Liver (tissue), 9 donors: ENCODE data around the gene CACNA1H. TPM values are rescaled to one million over a fixed set of nuclear protein-coding genes. Genes with fewer than 3 reads are reported as not detected.

ENCODE experiments used
- DNase-seq: peaks from one replicate; pipeline ENCODE4 v3.0.0-alpha.2; 2017; ENCODE audit warnings: low spot score
- H3K27ac ChIP-seq, 2 donors: one replicate each; pipeline ENCODE4 v1.7.0; 2013; ENCODE audit warnings: inconsistent platforms in 2 of 2, low read length in 2 of 2, control low read depth in 1 of 2, low read depth in 1 of 2, mild to moderate bottlenecking in 1 of 2
- H3K27me3 ChIP-seq, 4 donors: one replicate each; pipeline versions ENCODE4 v1.6.1 to v1.7.0; 2013; ENCODE audit warnings: low read length in 3 of 4, inconsistent platforms in 1 of 4, mild to moderate bottlenecking in 1 of 4, moderate library complexity in 1 of 4; ENCODE audit not compliant: control insufficient read depth in 4 of 4, insufficient read depth in 4 of 4
- H3K36me3 ChIP-seq, 4 donors: one replicate each; pipeline versions ENCODE4 v1.6.1 to v1.7.0; 2013; ENCODE audit warnings: low read length in 3 of 4, mild to moderate bottlenecking in 3 of 4, low read depth in 1 of 4, moderate library complexity in 1 of 4; ENCODE audit not compliant: control insufficient read depth in 4 of 4, insufficient read depth in 3 of 4
- H3K4me1 ChIP-seq, 4 donors: one replicate each; pipeline versions ENCODE4 v1.6.1 to v1.7.0; 2013; ENCODE audit warnings: low read length in 3 of 4, mild to moderate bottlenecking in 3 of 4, moderate library complexity in 1 of 4; ENCODE audit not compliant: control insufficient read depth in 4 of 4, insufficient read depth in 4 of 4
- H3K4me3 ChIP-seq, 3 donors: one replicate each; pipeline versions ENCODE4 v1.6.1 to v1.7.0; 2013; ENCODE audit warnings: low read length in 3 of 3, control low read depth in 1 of 3, low read depth in 1 of 3, mild to moderate bottlenecking in 1 of 3
- H3K9ac ChIP-seq, 2 donors: one replicate each; pipeline ENCODE4 v1.7.0; 2013; ENCODE audit warnings: low read length in 2 of 2, mild to moderate bottlenecking in 2 of 2, moderate library complexity in 2 of 2, control low read depth in 1 of 2, low read depth in 1 of 2
- H3K9me3 ChIP-seq, 4 donors: one replicate each; pipeline versions ENCODE4 v1.6.1 to v1.7.0; 2013; ENCODE audit warnings: low read length in 3 of 4; ENCODE audit not compliant: control insufficient read depth in 4 of 4
- EGR1 ChIP-seq, 2 donors: IDR thresholded peaks; 2 replicates each; pipeline ENCODE4 v1.6.1; 2016 to 2018; ENCODE audit warnings: antibody characterized with exemption in 2 of 2, low read depth in 2 of 2
- FOXA1 ChIP-seq: IDR thresholded peaks from 2 replicates; pipeline ENCODE4 v1.6.1; 2016; ENCODE audit warnings: antibody characterized with exemption
- FOXA2 ChIP-seq: IDR thresholded peaks from 2 replicates; pipeline ENCODE4 v1.6.1; 2016; ENCODE audit warnings: antibody characterized with exemption
- GABPA ChIP-seq, 2 donors: IDR thresholded peaks in 1 of 2; conservative IDR thresholded peaks in 1 of 2; 2 replicates each; pipeline ENCODE4 v1.6.1; 2016; ENCODE audit warnings: antibody characterized with exemption in 2 of 2, mild to moderate bottlenecking in 1 of 2, moderate library complexity in 1 of 2
- HNF4A ChIP-seq, 2 donors: conservative IDR thresholded peaks; 2 replicates each; pipeline ENCODE4 v1.6.1; 2016; ENCODE audit warnings: antibody characterized with exemption in 2 of 2, mild to moderate bottlenecking in 2 of 2
- HNF4G ChIP-seq: IDR thresholded peaks from 2 replicates; pipeline ENCODE4 v1.6.1; 2016; ENCODE audit warnings: antibody characterized with exemption
- JUND ChIP-seq, 2 donors: IDR thresholded peaks; 2 replicates each; pipeline ENCODE4 v1.6.1; 2016; ENCODE audit warnings: antibody characterized with exemption in 2 of 2
- NR2F2 ChIP-seq: IDR thresholded peaks from 2 replicates; pipeline ENCODE4 v1.6.1; 2016; ENCODE audit warnings: antibody characterized with exemption
- RAD21 ChIP-seq, 2 donors: IDR thresholded peaks; 2 replicates each; pipeline ENCODE4 v1.6.1; 2016; ENCODE audit warnings: antibody characterized with exemption in 2 of 2, mild to moderate bottlenecking in 2 of 2
- RXRA ChIP-seq, 2 donors: IDR thresholded peaks; 2 replicates each; pipeline ENCODE4 v1.6.1; 2017 to 2018; ENCODE audit warnings: antibody characterized with exemption in 2 of 2, mild to moderate bottlenecking in 1 of 2
- SP1 ChIP-seq: IDR thresholded peaks from 2 replicates; pipeline ENCODE4 v1.6.1; 2018; ENCODE audit warnings: antibody characterized with exemption, mild to moderate bottlenecking
- TAF1 ChIP-seq: conservative IDR thresholded peaks from 2 replicates; pipeline ENCODE4 v1.6.1; 2016; ENCODE audit warnings: antibody characterized with exemption, mild to moderate bottlenecking
- WGBS: extraction: QIAGEN DNeasy Blood & Tissue Kit; methylation state at CpG from one replicate; pipeline ENCODE4 v1.1.7; 2013; 5-methylcytosine and 5-hydroxymethylcytosine counted together
- polyA plus RNA-seq, 2 donors: library from polyadenylated mRNA; stranded (reverse) in 1 of 2; unstranded in 1 of 2; fragments of 200-250 nt in 1 of 2; fragments of >200 nt in 1 of 2; fragmentation: Nextera tagmentation in 1 of 2; extraction: Ambion mirVana in 1 of 2; gene quantifications; one replicate each; pipeline versions ENCODE4 v1.2.1 to v1.2.3, GENCODE V29; 2013 to 2015
- total RNA-seq, 2 donors: library from RNA; depleted of rRNA; stranded (reverse); fragments of >200 nt; gene quantifications; one replicate each; pipeline ENCODE4 v1.2.3, GENCODE V29; 2014
- TF ChIP-seq, protein P1 (sequence below): IDR thresholded peaks from 2 replicates; pipeline ENCODE4 v1.6.1; 2016; ENCODE audit warnings: antibody characterized with exemption
- TF ChIP-seq, protein P2 (sequence below): IDR thresholded peaks from 2 replicates; pipeline ENCODE4 v1.6.1; 2016; ENCODE audit warnings: antibody characterized with exemption
- TF ChIP-seq, protein P3 (sequence below): IDR thresholded peaks from 2 replicates; pipeline ENCODE4 v1.6.1; 2016; ENCODE audit warnings: antibody characterized with exemption
- TF ChIP-seq, protein P4 (sequence below): IDR thresholded peaks from 2 replicates; pipeline ENCODE4 v1.6.1; 2016; ENCODE audit warnings: antibody characterized with exemption, mild to moderate bottlenecking
- TF ChIP-seq, protein P5 (sequence below): fragments of 150-350 bp; IDR thresholded peaks from 2 replicates; pipeline ENCODE4 v1.5.1; 2017; ENCODE audit warnings: improper control_type of control experiment, low read depth, low read length; ENCODE audit not compliant: missing input control
- donor health status: healthy.
- donor health status: healthy.
- donor health status: healthy.
- donor health status: healthy.
- donor health status: healthy.

The CACNA1H gene
- total and polyA plus RNA-seq, 4 donors = 0.21 to 8.5 (median 6.1) TPM

DNA sequence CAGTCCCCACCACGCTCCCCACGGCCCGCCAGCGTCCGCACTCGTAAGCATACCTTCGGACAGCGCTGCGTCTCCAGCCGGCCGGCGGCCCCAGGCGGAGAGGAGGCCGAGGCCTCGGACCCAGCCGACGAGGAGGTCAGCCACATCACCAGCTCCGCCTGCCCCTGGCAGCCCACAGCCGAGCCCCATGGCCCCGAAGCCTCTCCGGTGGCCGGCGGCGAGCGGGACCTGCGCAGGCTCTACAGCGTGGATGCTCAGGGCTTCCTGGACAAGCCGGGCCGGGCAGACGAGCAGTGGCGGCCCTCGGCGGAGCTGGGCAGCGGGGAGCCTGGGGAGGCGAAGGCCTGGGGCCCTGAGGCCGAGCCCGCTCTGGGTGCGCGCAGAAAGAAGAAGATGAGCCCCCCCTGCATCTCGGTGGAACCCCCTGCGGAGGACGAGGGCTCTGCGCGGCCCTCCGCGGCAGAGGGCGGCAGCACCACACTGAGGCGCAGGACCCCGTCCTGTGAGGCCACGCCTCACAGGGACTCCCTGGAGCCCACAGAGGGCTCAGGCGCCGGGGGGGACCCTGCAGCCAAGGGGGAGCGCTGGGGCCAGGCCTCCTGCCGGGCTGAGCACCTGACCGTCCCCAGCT lies 67.3 kb downstream of the CACNA1H start:
- Histone ChIP-seq H3K9me3 (no peaks in the 10 kb centered on the region), H3K4me3 (no peak overlapping the region), H3K27me3 (no peaks in the 10 kb centered on the region), H3K9ac (no peak overlapping the region), H3K36me3 (peaks cover 0 to 44% (median 12%) of the 10 kb centered on the region in 4 donors), H3K27ac (no peak overlapping the region), H3K4me1 (peaks cover 0 to 1% (median under 1%) of the 10 kb centered on the region in 4 donors)
- TF ChIP-seq NR2F2 = no peak
- TF ChIP-seq RXRA (IDR thresholded peaks at IDR 0.05) = no peak
- TF ChIP-seq, protein P1, sequence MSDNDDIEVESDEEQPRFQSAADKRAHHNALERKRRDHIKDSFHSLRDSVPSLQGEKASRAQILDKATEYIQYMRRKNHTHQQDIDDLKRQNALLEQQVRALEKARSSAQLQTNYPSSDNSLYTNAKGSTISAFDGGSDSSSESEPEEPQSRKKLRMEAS = no peak
- no peak for TF ChIP-seq HNF4G
- no peak for TF ChIP-seq FOXA2
- TF ChIP-seq, protein P2, sequence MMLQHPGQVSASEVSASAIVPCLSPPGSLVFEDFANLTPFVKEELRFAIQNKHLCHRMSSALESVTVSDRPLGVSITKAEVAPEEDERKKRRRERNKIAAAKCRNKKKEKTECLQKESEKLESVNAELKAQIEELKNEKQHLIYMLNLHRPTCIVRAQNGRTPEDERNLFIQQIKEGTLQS = no peak
- TF ChIP-seq EGR1 (IDR thresholded peaks at IDR 0.05; ENCODE audit: low read depth in 2 of 2) = no peak
- TF ChIP-seq FOXA1 = no peak
- TF ChIP-seq, protein P3, sequence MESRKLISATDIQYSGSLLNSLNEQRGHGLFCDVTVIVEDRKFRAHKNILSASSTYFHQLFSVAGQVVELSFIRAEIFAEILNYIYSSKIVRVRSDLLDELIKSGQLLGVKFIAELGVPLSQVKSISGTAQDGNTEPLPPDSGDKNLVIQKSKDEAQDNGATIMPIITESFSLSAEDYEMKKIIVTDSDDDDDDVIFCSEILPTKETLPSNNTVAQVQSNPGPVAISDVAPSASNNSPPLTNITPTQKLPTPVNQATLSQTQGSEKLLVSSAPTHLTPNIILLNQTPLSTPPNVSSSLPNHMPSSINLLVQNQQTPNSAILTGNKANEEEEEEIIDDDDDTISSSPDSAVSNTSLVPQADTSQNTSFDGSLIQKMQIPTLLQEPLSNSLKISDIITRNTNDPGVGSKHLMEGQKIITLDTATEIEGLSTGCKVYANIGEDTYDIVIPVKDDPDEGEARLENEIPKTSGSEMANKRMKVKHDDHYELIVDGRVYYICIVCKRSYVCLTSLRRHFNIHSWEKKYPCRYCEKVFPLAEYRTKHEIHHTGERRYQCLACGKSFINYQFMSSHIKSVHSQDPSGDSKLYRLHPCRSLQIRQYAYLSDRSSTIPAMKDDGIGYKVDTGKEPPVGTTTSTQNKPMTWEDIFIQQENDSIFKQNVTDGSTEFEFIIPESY = no peak
- TF ChIP-seq JUND (IDR thresholded peaks at IDR 0.05) = no peak
- TF ChIP-seq RAD21 (IDR thresholded peaks at IDR 0.05) = no peak
- DNase-seq = no peak
- WGBS = 95% methylated on average over 55 of the region's 55 CpGs

DNA sequence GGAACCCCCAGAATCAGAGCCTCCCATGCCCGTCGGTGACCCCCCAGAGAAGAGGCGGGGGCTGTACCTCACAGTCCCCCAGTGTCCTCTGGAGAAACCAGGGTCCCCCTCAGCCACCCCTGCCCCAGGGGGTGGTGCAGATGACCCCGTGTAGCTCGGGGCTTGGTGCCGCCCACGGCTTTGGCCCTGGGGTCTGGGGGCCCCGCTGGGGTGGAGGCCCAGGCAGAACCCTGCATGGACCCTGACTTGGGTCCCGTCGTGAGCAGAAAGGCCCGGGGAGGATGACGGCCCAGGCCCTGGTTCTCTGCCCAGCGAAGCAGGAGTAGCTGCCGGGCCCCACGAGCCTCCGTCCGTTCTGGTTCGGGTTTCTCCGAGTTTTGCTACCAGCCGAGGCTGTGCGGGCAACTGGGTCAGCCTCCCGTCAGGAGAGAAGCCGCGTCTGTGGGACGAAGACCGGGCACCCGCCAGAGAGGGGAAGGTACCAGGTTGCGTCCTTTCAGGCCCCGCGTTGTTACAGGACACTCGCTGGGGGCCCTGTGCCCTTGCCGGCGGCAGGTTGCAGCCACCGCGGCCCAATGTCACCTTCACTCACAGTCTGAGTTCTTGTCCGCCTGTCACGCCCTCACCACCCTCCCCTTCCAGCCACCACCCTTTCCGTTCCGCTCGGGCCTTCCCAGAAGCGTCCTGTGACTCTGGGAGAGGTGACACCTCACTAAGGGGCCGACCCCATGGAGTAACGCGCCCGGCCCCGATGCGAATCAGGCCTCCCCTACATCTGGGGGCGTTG lies 68.1 kb downstream of the CACNA1H start:
- Histone ChIP-seq H3K9ac (no peak overlapping the region), H3K27me3 (no peaks in the 10 kb centered on the region), H3K36me3 (peaks cover 0 to 37% (median 8%) of the 10 kb centered on the region in 4 donors), H3K4me3 (no peak overlapping the region), H3K4me1 (peaks cover 0 to 7% (median 2%) of the 10 kb centered on the region in 4 donors), H3K27ac (no peak overlapping the region), H3K9me3 (no peaks in the 10 kb centered on the region)
- no peak for DNase-seq
- no peak for TF ChIP-seq RXRA (IDR thresholded peaks at IDR 0.05)
- no peak for TF ChIP-seq HNF4A (conservative IDR thresholded peaks at IDR 0.05)
- TF ChIP-seq SP1 = no peak
- TF ChIP-seq, protein P2 = no peak
- TF ChIP-seq, protein P4, sequence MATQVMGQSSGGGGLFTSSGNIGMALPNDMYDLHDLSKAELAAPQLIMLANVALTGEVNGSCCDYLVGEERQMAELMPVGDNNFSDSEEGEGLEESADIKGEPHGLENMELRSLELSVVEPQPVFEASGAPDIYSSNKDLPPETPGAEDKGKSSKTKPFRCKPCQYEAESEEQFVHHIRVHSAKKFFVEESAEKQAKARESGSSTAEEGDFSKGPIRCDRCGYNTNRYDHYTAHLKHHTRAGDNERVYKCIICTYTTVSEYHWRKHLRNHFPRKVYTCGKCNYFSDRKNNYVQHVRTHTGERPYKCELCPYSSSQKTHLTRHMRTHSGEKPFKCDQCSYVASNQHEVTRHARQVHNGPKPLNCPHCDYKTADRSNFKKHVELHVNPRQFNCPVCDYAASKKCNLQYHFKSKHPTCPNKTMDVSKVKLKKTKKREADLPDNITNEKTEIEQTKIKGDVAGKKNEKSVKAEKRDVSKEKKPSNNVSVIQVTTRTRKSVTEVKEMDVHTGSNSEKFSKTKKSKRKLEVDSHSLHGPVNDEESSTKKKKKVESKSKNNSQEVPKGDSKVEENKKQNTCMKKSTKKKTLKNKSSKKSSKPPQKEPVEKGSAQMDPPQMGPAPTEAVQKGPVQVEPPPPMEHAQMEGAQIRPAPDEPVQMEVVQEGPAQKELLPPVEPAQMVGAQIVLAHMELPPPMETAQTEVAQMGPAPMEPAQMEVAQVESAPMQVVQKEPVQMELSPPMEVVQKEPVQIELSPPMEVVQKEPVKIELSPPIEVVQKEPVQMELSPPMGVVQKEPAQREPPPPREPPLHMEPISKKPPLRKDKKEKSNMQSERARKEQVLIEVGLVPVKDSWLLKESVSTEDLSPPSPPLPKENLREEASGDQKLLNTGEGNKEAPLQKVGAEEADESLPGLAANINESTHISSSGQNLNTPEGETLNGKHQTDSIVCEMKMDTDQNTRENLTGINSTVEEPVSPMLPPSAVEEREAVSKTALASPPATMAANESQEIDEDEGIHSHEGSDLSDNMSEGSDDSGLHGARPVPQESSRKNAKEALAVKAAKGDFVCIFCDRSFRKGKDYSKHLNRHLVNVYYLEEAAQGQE = no peak
- TF ChIP-seq FOXA1 = no peak
- no peak for TF ChIP-seq HNF4G
- TF ChIP-seq, protein P1 = no peak
- no peak for TF ChIP-seq EGR1 (IDR thresholded peaks at IDR 0.05; ENCODE audit: low read depth in 2 of 2)
- TF ChIP-seq GABPA (IDR thresholded peaks at IDR 0.05 in 1 of 2, conservative IDR thresholded peaks at IDR 0.05 in 1 of 2) = no peak
- TF ChIP-seq, protein P5, sequence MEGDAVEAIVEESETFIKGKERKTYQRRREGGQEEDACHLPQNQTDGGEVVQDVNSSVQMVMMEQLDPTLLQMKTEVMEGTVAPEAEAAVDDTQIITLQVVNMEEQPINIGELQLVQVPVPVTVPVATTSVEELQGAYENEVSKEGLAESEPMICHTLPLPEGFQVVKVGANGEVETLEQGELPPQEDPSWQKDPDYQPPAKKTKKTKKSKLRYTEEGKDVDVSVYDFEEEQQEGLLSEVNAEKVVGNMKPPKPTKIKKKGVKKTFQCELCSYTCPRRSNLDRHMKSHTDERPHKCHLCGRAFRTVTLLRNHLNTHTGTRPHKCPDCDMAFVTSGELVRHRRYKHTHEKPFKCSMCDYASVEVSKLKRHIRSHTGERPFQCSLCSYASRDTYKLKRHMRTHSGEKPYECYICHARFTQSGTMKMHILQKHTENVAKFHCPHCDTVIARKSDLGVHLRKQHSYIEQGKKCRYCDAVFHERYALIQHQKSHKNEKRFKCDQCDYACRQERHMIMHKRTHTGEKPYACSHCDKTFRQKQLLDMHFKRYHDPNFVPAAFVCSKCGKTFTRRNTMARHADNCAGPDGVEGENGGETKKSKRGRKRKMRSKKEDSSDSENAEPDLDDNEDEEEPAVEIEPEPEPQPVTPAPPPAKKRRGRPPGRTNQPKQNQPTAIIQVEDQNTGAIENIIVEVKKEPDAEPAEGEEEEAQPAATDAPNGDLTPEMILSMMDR = no peak
- TF ChIP-seq RAD21 (IDR thresholded peaks at IDR 0.05) = no peak
- TF ChIP-seq FOXA2 = no peak
- TF ChIP-seq JUND (IDR thresholded peaks at IDR 0.05) = no peak
- TF ChIP-seq, protein P3 = no peak
- TF ChIP-seq TAF1 = no peak
- no peak for TF ChIP-seq NR2F2
- WGBS = 89% methylated on average over 48 of the region's 48 CpGs
